Gastroesophageal sphincter (tissue), 4 donors: ENCODE measurements around the gene ADPRM. TPM values are rescaled to one million over a fixed set of nuclear protein-coding genes. Genes with fewer than 3 reads are reported as not detected.

Experiments used
- ATAC-seq: fragments of 150-250 bp; one replicate; pipeline ENCODE4 v1.9.1; 2016; ENCODE audit warnings: mild to moderate bottlenecking, moderate library complexity
- H3K27ac ChIP-seq, 4 donors: fragments of 200-600 bp; sonication (generic) in 3 of 4; 1 replicate in 3 of 4; 2 replicates in 1 of 4; pipeline ENCODE4 v1.5.1; 2016 to 2019
- H3K27me3 ChIP-seq: fragments of 200-600 bp; sonication (generic); one replicate; pipeline ENCODE4 v1.5.1; 2019
- H3K36me3 ChIP-seq, 2 donors: fragments of 200-600 bp; sonication (generic); one replicate each; pipeline ENCODE4 v1.5.1; 2019; ENCODE audit warnings: control low read depth in 1 of 2
- H3K4me1 ChIP-seq, 3 donors: fragments of 200-600 bp; sonication (generic); 1 replicate in 2 of 3; 2 replicates in 1 of 3; pipeline ENCODE4 v1.5.1; 2016 to 2019; ENCODE audit warnings: control low read depth in 2 of 3
- H3K4me3 ChIP-seq, 2 donors: fragments of 200-600 bp; sonication (generic); one replicate each; pipeline ENCODE4 v1.5.1; 2019; ENCODE audit warnings: mild to moderate bottlenecking in 1 of 2, moderate library complexity in 1 of 2
- H3K9me3 ChIP-seq, 3 donors: fragments of 200-600 bp; sonication (generic); one replicate each; pipeline ENCODE4 v1.5.1; 2017 to 2019; ENCODE audit warnings: control low read depth in 2 of 3
- EP300 ChIP-seq: sonication (generic); formaldehyde crosslinking; IDR thresholded peaks from one replicate; pipeline ENCODE4 v1.6.1; 2017; ENCODE audit warnings: antibody characterized with exemption, mild to moderate bottlenecking
- POLR2A ChIP-seq, 2 donors: fragments of 450-650 bp; IDR thresholded peaks; one replicate each; pipeline ENCODE4 v1.6.1; 2017; ENCODE audit warnings: antibody characterized with exemption in 2 of 2, mild to moderate bottlenecking in 2 of 2, moderate library complexity in 1 of 2
- POLR2AphosphoS5 ChIP-seq: sonication (generic); formaldehyde crosslinking; IDR thresholded peaks from one replicate; pipeline ENCODE4 v1.6.1; 2017; ENCODE audit warnings: antibody characterized with exemption
- WGBS, 2 donors: methylation state at CpG; one replicate each; pipeline ENCODE4 v1.1.5; 2018; ENCODE audit warnings: low coverage in 1 of 2; 5-methylcytosine and 5-hydroxymethylcytosine counted together
- total RNA-seq, 4 donors: library from RNA; depleted of rRNA; stranded (reverse); fragments of >200 nt; gene quantifications; one replicate each; pipeline ENCODE4 v1.1.0, GENCODE V29; 2016
- TF ChIP-seq, protein P1 (sequence below), 4 experiments: fragments of 200-600 bp in 2 of 4; fragments of 450-650 bp in 2 of 4; sonication (generic) in 1 of 4; IDR thresholded peaks; one replicate each; pipeline ENCODE4 v1.5.1; 2017 to 2019; ENCODE audit warnings: antibody characterized with exemption in 4 of 4, mild to moderate bottlenecking in 2 of 4, moderate library complexity in 2 of 4

The ADPRM gene
- total RNA-seq, 4 donors from 2014 or later = 8.3 to 13.2 (median 9.5) TPM

DNA sequence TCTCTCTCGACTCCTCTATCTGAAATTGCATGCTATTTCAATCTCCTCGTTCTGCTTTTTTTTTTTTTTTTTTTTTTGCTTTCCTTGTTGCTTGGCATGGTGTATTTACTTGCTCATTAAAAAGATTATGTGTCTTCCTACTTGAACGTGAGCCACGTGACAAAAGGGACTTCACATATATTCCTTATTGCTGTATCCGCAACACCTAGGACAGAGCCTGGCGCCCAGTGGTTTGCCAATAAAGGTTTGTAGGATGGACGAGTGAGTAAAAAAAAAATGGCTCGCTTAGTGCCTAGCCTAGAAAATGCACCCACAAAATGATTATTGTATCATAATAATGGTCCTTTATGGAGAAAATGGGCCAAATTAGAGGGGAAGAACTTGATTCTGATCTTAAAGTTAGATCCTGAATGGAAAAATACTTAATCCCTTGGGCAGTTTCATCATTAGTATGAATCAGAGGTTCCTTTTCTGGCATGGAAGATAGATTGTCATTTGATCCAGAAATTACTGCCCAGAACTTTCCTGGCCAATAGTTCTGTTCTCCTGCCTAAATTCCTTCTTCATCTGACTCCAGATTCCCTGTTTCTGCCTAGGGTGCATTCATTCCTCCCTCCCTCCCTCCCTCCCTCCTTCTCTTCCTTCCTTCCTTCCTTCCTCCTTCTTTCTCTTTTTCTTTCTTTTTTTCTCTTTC lies 46.1 kb downstream of the ADPRM start:
- no peaks in the 10 kb centered on the region for H3K36me3 ChIP-seq
- H3K4me1 ChIP-seq = peaks cover 0 to 19% (median 0%) of the 10 kb centered on the region in 3 donors
- no peaks in the 10 kb centered on the region for H3K9me3 ChIP-seq
- H3K4me3 ChIP-seq = no peak overlapping the region
- peak; percentile 91 for ATAC-seq
- H3K27me3 ChIP-seq = no peaks in the 10 kb centered on the region
- 46 to 63% methylated on average over 5 to 8 of the region's 8 CpGs for WGBS, 2 donors
- TF ChIP-seq POLR2A (IDR thresholded peaks at IDR 0.05) (no peak), POLR2AphosphoS5 (peak; percentile 46)
- H3K27ac ChIP-seq = peak overlapping the region in 3 of 4 donors; percentile 49 to 62 (median 59)

- no peak overlapping the region for H3K4me3 ChIP-seq
- WGBS, 2 donors = 51 to 56% methylated on average over 6 of the region's 7 CpGs
- peaks cover 0 to 17% (median 0%) of the 10 kb centered on the region in 3 donors for H3K4me1 ChIP-seq
- no peaks in the 10 kb centered on the region for H3K27me3 ChIP-seq
- H3K27ac ChIP-seq = no peak overlapping the region
- no peaks in the 10 kb centered on the region for H3K9me3 ChIP-seq
- no peaks in the 10 kb centered on the region for H3K36me3 ChIP-seq
- no peak for ATAC-seq
- TF ChIP-seq, protein P1, sequence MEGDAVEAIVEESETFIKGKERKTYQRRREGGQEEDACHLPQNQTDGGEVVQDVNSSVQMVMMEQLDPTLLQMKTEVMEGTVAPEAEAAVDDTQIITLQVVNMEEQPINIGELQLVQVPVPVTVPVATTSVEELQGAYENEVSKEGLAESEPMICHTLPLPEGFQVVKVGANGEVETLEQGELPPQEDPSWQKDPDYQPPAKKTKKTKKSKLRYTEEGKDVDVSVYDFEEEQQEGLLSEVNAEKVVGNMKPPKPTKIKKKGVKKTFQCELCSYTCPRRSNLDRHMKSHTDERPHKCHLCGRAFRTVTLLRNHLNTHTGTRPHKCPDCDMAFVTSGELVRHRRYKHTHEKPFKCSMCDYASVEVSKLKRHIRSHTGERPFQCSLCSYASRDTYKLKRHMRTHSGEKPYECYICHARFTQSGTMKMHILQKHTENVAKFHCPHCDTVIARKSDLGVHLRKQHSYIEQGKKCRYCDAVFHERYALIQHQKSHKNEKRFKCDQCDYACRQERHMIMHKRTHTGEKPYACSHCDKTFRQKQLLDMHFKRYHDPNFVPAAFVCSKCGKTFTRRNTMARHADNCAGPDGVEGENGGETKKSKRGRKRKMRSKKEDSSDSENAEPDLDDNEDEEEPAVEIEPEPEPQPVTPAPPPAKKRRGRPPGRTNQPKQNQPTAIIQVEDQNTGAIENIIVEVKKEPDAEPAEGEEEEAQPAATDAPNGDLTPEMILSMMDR (IDR thresholded peaks at IDR 0.05) = no peak
- no peak for TF ChIP-seq EP300
- no peak for TF ChIP-seq POLR2A (IDR thresholded peaks at IDR 0.05)
- TF ChIP-seq POLR2AphosphoS5 = no peak
Observed at GRCh38 chr17:10744501-10745000, 47.2 kb downstream of the ADPRM start.

- peaks cover 0 to 17% (median 0%) of the 10 kb centered on the region in 3 donors for H3K4me1 ChIP-seq
- H3K27ac ChIP-seq = peak overlapping the region in 1 of 4 donors; percentile 25
- no peak overlapping the region for H3K4me3 ChIP-seq
- no peaks in the 10 kb centered on the region for H3K27me3 ChIP-seq
- TF ChIP-seq POLR2A (IDR thresholded peaks at IDR 0.05) (no peak), POLR2AphosphoS5 (no peak), EP300 (no peak)
- TF ChIP-seq, protein P1 (IDR thresholded peaks at IDR 0.05) = no peak
- no peaks in the 10 kb centered on the region for H3K36me3 ChIP-seq
- 66 to 72% methylated on average over 4 to 6 of the region's 6 CpGs for WGBS, 2 donors
- peak; percentile 45 for ATAC-seq
- no peaks in the 10 kb centered on the region for H3K9me3 ChIP-seq
Observed at GRCh38 chr17:10745231-10745630, 47.8 kb downstream of the ADPRM start.

DNA sequence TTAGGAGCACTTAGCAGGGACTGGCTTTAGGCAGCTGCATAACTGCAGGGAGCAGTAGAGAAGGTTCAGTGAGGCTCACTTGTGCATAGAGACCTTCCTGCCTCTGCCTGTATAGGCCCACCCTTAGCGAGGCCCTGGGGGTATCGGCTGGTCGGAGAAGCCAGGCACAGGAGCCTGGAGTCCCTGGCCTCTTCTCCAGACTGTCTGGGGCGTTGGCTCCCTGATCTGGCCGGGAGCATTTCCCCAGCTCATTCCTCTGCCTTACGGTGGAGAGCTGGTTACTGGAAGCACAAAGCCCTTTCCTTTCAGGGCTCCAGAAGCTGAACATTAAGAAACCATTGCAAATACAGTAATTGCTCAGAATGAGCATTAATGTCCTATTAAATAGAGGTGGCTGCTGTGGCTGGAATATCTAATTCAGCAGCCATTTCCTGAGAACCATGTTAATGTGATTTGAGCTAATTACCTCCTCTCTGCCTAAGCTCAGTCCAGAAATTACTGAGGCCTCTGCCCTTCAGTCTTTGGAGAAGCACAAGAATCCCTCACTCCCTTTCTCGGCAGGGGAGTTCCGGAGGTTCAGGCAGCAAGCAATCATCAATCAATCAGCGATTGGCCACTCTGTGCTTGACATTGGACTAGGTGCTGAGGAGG lies 51.3 kb downstream of the ADPRM start:
- Histone ChIP-seq H3K4me3 (no peak overlapping the region), H3K36me3 (no peaks in the 10 kb centered on the region), H3K27me3 (no peaks in the 10 kb centered on the region), H3K27ac (no peak overlapping the region), H3K4me1 (peaks cover 0 to 13% (median 0%) of the 10 kb centered on the region in 3 donors), H3K9me3 (no peaks in the 10 kb centered on the region)
- no peak for ATAC-seq
- TF ChIP-seq, protein P1 (IDR thresholded peaks at IDR 0.05) = no peak
- no peak for TF ChIP-seq EP300
- TF ChIP-seq POLR2A (IDR thresholded peaks at IDR 0.05) = no peak
- TF ChIP-seq POLR2AphosphoS5 = no peak
- WGBS, 2 donors = 49 to 66% methylated on average over 3 to 4 of the region's 9 CpGs

GRCh38 chr17:10750210-10750609 lies 52.8 kb downstream of the ADPRM start:
- Histone ChIP-seq H3K4me1 (peaks cover 0 to 3% (median 0%) of the 10 kb centered on the region in 3 donors), H3K27ac (no peak overlapping the region), H3K27me3 (no peaks in the 10 kb centered on the region), H3K9me3 (no peaks in the 10 kb centered on the region), H3K4me3 (no peak overlapping the region), H3K36me3 (no peaks in the 10 kb centered on the region)
- TF ChIP-seq EP300 (no peak), POLR2A (IDR thresholded peaks at IDR 0.05) (no peak), POLR2AphosphoS5 (no peak)
- TF ChIP-seq, protein P1 (IDR thresholded peaks at IDR 0.05) = no peak
- ATAC-seq = no peak
- 82 to 92% methylated on average over 3 to 4 of the region's 4 CpGs for WGBS, 2 donors
